GM18951 (cell line): Measurements from ENCODE around the gene SLC37A2.

ENCODE experiments used
- POLR2A ChIP-seq: IDR thresholded peaks from 4 replicates; pipeline ENCODE4 v1.6.1; 2011; ENCODE audit warnings: mild to moderate bottlenecking; ENCODE audit not compliant: insufficient read length, insufficient read depth; ENCODE audit errors: extremely low read depth
- in situ Hi-C: fragments of 300-500 bp; cut with MboI; formaldehyde crosslinking; loops from one replicate; pipeline ENCODE4 v1.12.0; 2022; ENCODE audit warnings: low sequenced_read_pairs, mixed read lengths, inconsistent platforms; ENCODE audit not compliant: unreplicated experiment

SLC37A2 gene

DNA sequence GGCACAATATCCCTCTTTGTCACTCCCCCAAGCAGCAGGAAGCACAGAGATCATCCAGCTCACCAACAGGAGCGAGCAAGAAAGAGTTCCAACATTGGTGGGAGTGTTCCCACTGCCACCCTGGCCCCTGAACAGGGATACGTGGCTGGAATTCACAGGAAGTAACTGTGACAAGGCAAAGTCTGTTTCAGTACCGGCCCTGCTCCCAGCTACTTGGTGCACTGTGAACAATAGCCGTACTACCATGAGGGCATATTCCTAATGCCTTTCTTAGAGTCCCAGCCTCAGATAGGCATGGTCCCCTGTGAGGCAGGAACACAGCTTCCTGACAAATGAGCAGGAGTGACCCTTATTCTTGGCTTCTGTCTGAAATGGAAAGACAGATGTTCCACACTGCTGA is 1.8 kb upstream of the SLC37A2 start:
- in situ Hi-C loops: no loop called here

DNA sequence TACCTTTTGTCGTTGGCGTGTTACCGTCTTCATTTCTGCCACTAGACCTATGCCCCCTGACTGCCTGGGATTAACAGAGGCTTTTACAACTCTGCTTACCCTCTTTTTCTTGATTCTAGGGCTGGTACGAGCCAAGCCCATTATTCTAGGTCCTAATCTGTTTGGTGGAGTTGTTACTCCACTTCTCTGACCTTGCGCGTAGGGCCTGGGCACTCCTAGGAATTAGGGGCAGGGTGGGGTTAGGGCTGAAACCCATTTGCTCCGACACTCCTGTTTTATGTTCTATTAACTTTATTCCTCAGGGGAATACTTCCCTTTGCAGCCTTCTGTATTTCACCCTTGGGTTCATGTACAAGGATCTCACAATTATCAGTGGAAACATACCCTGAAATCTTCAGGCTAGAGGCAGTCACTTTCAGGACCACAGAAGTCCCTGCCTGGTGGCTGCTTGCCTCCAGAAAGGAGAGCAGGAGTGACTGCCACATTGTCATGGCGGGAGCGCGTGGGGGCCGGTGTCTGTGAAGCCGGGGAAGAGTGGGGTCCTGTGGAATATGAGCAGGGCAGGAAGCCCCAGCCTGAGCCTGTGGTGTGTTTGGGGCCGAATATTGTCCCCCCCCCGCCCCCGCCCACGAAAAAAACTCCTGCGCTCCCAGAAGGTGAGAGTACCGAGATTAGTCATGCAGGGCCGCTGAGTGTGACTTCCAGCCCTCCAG is 731 bp upstream of the SLC37A2 start:
- in situ Hi-C loops: no loop called here
- TF ChIP-seq POLR2A: no peak

More for the DNA sequence above, 1.8 kb upstream of the SLC37A2 start:
- TF ChIP-seq POLR2A: no peak

DNA sequence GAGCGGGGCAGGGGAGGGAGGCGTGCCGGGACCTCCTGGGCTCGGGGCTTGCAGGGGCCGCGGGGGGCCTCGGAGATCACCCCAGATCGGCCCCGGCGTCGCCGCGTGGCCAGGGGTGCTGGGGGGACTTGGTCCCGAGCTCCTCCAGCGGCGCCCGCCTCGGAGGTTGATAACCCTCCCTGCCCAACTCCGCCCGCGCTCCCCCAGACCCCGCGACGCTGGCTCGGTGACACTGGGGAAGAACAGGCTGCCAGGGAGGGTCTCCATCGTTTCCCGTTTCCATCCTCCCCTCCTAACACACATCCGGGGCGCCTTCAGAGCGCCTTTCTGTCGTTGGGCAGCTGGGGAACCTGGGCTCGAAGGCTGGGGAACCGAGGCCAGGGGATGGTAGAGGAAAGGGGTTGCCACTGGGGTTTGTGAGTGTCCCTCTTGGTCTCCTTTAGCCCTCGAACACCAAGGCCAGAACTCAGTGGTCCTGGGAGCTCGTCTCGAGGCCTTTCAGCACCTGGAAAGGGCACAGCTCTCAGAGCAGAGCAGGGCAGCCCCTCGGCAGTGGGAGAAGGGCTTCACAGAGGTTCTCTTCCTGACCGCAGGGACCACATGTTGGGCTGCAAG is 431 bp downstream of the SLC37A2 start:
- TF ChIP-seq POLR2A: no peak
- in situ Hi-C loops: no loop called here

DNA sequence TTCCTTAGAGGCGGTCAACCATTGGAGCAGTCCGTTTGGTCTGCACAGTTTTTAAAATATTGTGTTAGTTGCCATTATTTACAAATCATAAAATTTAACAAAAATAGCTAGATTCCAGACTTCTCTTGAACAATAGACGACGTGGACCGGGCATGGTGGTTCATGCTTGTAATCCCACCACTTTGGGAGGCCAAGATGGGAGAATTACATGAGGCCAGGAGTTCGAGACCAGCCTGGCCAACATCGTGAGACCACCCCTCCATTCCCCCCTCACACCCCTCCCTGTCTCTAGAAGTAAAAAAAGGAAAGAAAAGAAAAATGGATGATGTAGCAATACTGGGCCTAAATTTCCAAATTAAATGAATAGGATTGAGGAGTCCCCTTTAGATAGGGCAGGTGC is 965 bp downstream of the SLC37A2 start:
- in situ Hi-C loops: no loop called here
- no peak for TF ChIP-seq POLR2A

DNA sequence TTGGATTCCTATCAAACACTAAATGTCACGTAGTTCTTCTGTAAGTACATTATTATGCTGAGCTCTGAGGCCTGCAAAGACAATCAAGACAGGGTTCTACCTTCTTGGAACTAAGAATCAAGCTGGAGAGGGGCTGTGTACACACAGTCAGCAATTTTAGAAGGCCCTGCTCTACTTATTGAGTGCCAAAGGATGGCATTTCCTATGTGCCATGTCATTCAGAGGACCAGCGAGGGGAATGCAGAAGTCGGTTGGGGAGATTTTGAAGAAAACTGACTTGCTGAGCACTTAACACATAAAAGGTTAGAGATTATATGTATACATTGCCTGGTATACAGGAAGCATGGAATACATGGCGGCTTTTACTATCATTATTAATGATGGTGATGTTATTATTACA is 5.3 kb downstream of the SLC37A2 start:
- no peak for TF ChIP-seq POLR2A
- in situ Hi-C loops: no loop called here

DNA sequence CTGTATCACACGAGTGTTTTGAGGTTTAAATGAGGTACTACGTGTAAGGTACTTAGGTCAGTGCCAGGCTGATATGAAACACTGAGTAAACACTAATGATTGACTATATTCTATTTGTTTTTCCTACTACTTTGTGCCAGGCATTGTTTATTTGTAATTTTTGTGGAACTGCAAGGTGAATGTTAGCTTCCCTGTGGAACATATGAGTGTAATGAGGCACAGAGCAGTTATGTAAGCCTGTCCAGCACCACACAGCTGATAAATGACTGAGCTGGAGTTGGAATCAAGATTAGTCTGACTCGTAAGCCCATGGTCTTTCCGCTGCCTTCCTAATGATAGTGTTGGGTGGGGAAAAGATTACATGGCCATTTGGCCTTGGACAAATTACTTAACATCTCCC is 5.9 kb downstream of the SLC37A2 start:
- in situ Hi-C loops: no loop called here
- no peak for TF ChIP-seq POLR2A

DNA sequence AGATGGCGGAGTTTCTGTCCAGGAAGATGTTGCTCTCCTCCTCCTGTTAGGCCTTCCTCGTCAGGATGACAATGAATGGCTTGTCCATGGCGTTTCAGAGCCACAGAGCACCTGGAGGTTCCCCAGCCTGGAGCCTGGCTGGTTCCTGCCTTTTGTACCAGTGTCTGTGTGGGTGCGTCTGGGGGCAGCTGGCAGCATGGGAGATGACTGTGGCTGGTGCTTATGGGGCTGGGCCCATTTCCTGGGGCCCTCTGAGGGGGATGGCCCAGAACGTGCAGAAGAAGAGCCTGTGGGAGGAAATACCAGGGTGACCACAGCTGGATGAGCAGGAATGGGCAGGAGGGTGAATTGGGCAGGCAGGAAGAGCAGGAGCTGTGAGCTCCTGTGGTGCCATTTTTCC is 6.7 kb downstream of the SLC37A2 start:
- in situ Hi-C loops: no loop called here
- TF ChIP-seq POLR2A: peak; percentile 22

DNA sequence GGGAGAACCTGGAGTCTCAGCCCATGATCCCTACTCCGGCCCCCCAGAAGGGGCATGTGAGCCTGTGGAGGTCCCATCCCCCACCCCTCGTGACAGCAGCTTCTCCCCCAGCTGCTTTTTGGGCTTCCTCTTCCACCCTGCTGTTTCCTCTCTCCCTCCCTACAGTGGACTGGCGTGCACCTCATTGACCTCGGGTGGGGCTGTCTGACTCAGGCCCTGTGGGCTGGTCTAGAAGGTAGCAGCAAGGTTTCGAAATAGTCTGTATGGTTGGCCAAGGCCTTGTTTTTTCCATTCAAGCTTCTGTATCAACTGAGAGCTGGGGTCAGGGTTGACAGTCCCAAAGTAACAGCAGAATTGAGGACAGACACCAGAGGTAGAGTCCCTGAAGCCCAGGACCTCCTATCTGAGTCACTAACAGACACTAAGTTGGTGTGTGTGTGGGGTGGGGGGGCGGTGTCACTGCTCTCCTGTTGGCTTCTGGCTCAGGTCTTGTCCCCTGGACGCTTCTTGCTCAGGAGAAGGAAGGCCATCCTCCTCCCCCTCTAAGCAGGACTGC is 7.7 kb downstream of the SLC37A2 start:
- peak; percentile 41 for TF ChIP-seq POLR2A
- in situ Hi-C loops: no loop called here

DNA sequence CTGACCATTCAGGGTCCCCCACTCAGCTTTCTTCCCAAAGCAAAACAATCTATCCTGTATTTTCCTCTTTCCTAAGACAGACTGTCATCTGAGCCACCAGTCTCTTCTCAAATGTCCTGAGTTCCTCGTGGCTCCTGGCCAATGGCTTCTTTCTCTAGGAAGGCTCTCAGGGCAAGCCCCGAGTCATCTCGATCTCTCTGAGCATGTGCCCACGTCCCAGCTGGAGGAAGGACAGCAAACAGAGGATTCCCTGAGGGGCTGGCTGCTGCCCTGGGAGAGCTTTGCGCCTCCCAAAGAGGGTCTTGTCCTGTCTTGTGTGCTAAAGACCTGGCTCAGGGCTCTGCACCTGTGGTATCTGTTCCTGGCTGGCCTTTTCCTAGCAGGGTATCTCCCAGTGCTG is 8.3 kb downstream of the SLC37A2 start:
- no peak for TF ChIP-seq POLR2A
- in situ Hi-C loops: no loop called here

DNA sequence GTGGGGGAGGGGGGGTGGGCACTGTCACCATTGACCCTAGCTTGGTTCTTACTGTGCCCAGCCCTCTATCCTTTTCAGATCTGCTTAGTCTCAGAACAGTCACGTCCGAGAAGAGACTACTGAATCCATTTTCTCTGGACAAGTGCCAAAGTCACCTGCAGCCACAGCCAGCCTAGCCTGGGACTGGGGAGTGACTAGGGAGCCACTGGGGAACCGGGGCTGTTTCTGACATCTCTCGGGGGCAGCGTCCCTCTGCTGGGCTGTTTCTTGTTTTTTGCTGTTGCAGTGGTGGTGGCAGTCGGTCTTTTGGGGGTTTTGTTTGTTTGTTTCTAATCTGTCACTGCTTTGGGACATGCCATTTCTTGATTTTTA is 8.7 kb downstream of the SLC37A2 start:
- in situ Hi-C loops: no loop called here
- no peak for TF ChIP-seq POLR2A

DNA sequence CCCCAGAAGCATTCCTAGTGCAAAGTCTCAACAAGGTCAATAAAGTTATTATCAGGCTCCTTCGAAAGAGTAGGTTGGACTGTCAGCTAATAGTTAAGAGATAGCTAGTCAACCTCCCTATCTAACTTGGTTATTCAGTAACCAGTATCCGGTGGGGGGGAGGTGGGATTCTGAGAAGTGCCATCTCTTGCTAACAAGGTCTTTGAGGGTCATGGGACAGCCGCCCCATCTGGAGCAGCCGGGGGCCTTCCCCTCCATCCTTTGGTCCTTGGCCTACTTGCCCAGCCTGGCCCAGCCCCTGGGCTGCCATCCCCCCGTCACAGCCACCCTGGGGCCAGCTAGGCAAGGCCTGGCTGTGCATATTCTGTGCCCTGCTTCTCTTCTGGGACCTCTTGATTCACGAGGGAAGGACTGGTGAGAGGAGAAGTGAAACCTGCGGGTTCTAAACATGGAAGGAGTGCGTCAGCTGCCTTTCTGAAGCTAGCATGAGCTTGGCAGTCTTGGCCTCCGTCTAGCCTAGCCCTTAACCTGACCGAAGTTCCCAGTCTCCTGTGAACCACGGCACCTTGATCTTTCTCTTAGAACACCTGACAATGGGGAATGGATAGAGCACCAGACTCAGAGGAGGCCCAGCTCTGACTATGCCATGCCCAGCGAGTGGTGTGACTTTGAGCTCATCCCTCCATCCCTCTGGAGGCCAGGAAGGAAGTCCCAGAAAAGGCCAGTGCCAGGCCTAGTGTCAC is 9.3 kb downstream of the SLC37A2 start:
- in situ Hi-C loops: no loop called here
- peak; percentile 61 for TF ChIP-seq POLR2A

DNA sequence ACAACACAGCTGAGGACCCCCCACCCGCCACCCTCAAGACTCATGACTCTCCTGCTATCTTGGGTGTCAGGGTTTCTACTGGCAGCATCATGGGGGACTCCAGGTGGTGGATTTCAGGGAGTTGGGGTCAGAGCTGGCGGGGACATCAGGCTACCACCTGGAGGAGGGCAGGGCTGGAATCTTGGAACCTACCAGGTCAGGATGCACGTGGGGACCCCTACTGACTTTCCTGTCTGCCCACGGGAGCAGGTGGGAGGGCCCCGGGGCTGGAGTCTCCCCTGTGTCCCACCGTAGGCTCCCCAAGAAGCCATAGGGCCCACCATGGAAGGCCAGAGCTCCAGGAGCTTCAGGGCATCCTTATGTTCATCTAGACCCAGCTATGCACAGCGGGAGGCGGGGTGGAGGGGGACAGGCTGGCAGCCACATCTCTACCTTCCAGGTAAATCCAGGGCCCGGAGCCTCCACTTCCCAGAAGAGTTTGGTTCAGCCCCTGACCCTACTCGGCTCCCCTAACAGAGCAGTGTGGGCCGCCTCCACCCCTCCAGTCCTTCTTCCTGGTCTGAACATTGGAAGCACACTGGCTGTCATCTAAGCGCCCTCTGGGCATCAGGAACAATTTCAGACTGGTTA is 10.0 kb downstream of the SLC37A2 start:
- in situ Hi-C loops: no loop called here
- no peak for TF ChIP-seq POLR2A

DNA sequence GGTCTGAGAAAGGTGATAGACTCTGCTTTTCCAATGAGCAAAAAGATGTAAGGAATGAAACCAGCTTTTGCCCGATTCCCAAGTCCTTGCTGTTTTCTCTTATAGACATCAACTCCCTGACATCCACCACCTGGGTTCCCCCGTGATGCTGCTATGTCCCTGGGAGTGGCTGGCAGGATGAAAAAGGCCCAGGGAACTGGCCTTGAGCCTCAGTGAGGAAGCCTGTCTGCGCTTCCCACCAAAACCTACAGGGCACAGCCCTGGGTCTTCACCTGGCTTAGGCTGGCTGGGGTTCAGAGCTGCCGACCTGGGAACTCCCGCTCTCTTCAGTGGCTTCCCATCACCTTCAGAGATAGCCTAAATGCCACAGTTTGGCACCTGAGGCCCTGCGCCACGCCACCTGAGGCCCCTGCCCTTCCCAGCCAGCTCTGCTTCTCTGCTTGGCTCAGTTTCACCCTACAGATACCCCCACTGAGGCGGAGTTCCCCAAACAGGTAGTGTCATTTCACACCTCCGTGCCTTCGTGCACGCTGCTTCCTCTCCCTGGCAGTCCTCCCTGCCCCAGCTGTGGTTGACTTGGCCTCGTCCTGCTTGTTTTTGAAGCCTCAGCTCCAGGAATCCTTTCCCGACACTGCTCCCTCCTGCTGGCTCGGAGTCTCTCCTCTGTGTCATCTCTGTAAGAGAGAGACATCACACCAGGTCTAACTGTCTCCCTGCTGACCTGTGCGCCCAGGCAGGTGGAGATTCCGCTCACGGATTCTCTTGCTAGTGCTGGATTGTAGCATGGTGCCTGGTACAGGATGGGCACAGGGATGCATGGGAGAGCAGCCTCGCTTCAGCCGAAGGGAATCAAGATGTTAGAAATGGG is 10.7 kb downstream of the SLC37A2 start:
- TF ChIP-seq POLR2A: no peak
- in situ Hi-C loops: no loop called here
